ENCODE results near the gene FBXW2. TPM values are rescaled to one million over a fixed set of nuclear protein-coding genes. Genes with fewer than 3 reads are reported as not detected.

Gene FBXW2
- total RNA-seq, 2 donors from 2014 or later, result 22.2 to 31.5 TPM

DNA sequence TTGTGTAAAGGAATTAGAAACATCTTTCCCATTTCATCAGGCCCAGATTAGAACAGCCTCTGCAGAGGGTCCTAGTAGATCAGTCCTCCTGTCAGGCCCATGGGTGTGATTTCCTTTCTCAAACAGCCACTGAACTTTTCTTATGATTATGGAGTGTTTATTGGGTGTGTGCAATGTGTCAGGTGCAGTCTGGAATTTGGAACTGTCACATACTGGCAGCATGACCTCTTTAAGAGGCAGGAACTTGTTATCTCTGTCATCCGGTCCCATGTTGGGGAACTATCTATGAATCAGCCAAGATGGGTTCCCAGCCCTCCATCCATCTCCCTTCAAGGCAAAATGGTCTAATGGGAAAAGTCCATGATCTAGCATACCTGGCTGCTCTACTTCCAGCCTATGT lies 67.3 kb downstream of the FBXW2 start:
- no peaks in the 10 kb centered on the region for H3K27me3 ChIP-seq
- H3K4me3 ChIP-seq, result no peak overlapping the region
- H3K4me1 ChIP-seq, result peaks cover 0 to 21% of the 10 kb centered on the region in 2 donors
- no peaks in the 10 kb centered on the region for H3K36me3 ChIP-seq
- no peak overlapping the region for H3K27ac ChIP-seq
- H3K9me3 ChIP-seq, result no peaks in the 10 kb centered on the region
- TF ChIP-seq, protein P1, sequence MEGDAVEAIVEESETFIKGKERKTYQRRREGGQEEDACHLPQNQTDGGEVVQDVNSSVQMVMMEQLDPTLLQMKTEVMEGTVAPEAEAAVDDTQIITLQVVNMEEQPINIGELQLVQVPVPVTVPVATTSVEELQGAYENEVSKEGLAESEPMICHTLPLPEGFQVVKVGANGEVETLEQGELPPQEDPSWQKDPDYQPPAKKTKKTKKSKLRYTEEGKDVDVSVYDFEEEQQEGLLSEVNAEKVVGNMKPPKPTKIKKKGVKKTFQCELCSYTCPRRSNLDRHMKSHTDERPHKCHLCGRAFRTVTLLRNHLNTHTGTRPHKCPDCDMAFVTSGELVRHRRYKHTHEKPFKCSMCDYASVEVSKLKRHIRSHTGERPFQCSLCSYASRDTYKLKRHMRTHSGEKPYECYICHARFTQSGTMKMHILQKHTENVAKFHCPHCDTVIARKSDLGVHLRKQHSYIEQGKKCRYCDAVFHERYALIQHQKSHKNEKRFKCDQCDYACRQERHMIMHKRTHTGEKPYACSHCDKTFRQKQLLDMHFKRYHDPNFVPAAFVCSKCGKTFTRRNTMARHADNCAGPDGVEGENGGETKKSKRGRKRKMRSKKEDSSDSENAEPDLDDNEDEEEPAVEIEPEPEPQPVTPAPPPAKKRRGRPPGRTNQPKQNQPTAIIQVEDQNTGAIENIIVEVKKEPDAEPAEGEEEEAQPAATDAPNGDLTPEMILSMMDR (IDR thresholded peaks at IDR 0.05), result no peak
- no peak for DNase-seq (ENCODE audit: low spot score)

DNA sequence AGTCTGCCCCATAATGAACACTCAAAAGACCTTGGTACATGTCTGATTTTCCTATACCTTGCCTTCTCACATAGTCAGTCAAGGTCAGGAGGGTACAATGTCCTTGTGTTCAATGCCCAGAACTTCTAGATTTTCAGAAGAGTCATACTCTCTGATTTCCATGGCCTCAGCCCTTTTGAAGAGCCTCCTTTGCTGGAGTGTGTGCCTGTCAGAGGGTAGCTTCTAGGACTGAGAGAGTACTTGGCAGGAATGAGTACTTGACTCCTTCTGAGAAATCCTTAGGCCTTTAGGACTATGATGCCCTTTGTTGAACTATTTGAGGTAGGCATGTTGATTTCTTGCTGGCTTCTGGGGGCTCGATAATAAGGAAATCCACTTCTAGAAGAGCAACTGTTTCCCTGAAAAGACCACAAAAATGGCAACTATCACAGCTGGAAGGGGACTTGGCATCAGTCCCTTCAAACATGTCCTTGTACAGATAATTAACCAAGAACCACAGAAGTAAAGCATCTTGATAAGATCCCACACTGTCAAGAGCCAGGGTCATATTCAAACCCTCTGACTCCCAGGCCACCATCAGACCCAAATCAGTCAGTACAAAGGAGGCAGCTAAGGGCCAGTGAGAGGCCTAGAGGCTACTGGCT lies 68.3 kb downstream of the FBXW2 start:
- Histone ChIP-seq H3K27me3 (no peaks in the 10 kb centered on the region), H3K36me3 (no peaks in the 10 kb centered on the region), H3K4me1 (peaks cover 0 to 11% of the 10 kb centered on the region in 2 donors), H3K4me3 (no peak overlapping the region), H3K9me3 (no peaks in the 10 kb centered on the region), H3K27ac (no peak overlapping the region)
- DNase-seq (ENCODE audit: low spot score), result no peak
- TF ChIP-seq, protein P1 (IDR thresholded peaks at IDR 0.05), result no peak

DNA sequence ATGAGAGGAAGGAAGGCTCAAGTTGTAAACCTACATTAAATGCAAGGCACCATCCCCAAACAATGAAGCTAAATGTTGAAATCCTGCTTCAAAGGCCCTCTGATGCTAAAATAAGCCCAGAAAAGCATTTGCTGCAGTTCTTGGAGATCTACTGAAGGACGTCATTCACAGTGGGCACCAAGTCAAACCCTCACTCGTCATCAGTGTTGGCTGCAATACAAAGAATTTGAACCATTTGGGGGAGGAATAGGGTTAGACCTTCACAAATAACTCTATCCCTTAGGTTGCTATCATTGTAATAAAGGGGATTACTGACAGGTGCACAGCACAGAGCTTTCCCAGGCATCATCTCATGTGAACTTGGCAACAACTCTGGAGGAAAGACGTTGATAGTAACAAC lies 69.7 kb downstream of the FBXW2 start:
- TF ChIP-seq, protein P1 (IDR thresholded peaks at IDR 0.05), result no peak
- Histone ChIP-seq H3K4me1 (peaks cover 0 to 8% of the 10 kb centered on the region in 2 donors), H3K9me3 (no peaks in the 10 kb centered on the region), H3K27me3 (no peaks in the 10 kb centered on the region), H3K27ac (no peak overlapping the region), H3K4me3 (no peak overlapping the region), H3K36me3 (no peaks in the 10 kb centered on the region)
- DNase-seq (ENCODE audit: low spot score), result no peak

DNA sequence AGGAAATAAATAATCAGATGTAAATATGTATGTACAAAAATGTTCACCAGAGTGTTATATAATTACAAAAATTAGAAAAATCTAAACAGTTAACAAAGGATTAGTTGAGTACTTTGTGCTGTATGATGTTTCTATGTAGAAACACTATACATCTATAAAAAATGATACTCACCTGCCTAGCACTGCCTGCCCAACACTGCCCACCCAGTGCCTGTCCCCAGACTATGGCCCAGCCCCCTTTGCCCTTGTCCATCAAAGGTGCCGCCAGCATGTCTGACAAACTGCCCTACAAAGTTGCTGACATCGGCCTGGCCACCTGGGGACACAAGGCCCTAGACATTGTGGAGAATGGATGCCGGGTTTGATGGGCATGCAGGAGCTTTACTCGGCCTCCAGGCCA lies 72.8 kb downstream of the FBXW2 start:
- no peak overlapping the region for H3K27ac ChIP-seq
- no peaks in the 10 kb centered on the region for H3K27me3 ChIP-seq
- H3K36me3 ChIP-seq, result no peaks in the 10 kb centered on the region
- H3K4me1 ChIP-seq, result peaks cover 0 to 9% of the 10 kb centered on the region in 2 donors
- TF ChIP-seq, protein P1 (IDR thresholded peaks at IDR 0.05), result no peak
- no peaks in the 10 kb centered on the region for H3K9me3 ChIP-seq
- H3K4me3 ChIP-seq, result no peak overlapping the region
- DNase-seq (ENCODE audit: low spot score), result no peak

DNA sequence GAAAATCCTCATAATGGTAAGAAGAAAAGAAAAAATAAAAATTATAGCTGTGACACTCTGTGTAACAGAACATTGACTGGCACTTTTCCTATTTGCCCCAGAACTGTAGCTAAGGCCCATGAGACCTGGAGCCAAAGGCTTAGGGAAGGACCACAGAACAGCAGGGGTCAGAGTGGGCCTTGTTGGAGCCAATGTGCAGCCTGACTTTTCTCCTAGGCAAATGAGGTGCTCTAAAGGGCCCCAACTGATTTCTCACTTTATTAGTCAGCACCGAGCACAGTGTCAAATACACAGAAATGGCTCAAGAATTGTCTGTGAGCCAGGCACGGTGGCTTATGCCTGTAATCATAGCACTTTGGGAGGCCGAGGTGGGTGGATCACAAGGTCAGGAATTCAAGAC lies 74.9 kb downstream of the FBXW2 start:
- no peak overlapping the region for H3K4me3 ChIP-seq
- DNase-seq (ENCODE audit: low spot score), result no peak

More for the DNA sequence above, 74.9 kb downstream of the FBXW2 start:
- Histone ChIP-seq H3K4me1 (peaks cover 0 to 16% of the 10 kb centered on the region in 2 donors), H3K36me3 (no peaks in the 10 kb centered on the region), H3K27ac (no peak overlapping the region), H3K9me3 (no peaks in the 10 kb centered on the region), H3K27me3 (no peaks in the 10 kb centered on the region)
- TF ChIP-seq, protein P1 (IDR thresholded peaks at IDR 0.05), result no peak

All from right atrium auricular region (tissue), 2 donors.